ENCODE results near the gene EPS15.

Gene EPS15

DNA sequence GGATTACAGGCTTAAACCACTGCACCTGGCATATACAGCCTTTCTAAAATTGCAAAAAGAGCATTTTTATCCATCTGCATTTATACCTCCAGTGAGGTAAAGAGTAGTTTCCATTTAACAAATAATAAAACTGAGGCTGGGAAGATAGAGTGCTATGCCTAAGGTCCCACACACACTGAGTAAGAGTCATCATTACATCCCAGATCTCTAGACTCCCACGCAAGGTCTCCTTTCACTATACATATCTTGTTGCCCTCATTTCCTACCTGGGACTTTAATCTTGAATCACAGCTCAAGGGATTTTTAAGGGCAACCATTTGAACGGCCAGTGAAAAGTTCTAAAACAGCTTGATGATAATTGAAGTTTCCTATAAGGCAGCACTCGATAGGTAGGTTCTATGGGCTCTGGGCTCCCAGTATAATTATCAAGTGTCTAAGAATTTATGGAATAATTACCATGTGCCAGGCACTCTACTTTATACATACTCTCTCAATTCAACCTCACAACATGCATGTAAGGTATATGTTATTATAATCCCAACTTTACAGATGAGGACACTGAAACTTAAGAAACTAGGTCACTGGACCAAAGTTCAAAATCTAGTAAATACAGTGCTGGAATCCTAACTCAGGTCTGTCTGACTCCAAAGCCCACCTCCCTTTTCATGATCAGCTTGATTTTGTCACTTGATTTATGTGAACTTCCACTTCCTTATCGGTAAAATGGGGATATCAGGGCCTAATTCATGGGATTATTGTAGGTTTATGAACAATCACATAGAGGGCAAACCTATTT lies 23.3 kb upstream of the EPS15 start:
- TF ChIP-seq, protein P1, sequence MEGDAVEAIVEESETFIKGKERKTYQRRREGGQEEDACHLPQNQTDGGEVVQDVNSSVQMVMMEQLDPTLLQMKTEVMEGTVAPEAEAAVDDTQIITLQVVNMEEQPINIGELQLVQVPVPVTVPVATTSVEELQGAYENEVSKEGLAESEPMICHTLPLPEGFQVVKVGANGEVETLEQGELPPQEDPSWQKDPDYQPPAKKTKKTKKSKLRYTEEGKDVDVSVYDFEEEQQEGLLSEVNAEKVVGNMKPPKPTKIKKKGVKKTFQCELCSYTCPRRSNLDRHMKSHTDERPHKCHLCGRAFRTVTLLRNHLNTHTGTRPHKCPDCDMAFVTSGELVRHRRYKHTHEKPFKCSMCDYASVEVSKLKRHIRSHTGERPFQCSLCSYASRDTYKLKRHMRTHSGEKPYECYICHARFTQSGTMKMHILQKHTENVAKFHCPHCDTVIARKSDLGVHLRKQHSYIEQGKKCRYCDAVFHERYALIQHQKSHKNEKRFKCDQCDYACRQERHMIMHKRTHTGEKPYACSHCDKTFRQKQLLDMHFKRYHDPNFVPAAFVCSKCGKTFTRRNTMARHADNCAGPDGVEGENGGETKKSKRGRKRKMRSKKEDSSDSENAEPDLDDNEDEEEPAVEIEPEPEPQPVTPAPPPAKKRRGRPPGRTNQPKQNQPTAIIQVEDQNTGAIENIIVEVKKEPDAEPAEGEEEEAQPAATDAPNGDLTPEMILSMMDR (IDR thresholded peaks at IDR 0.05; ENCODE audit: low read depth, low read length), result no peak
- Histone ChIP-seq H3K27me3 (ENCODE audit: insufficient read depth, low read depth, severe bottlenecking) (no peaks in the 10 kb centered on the region), H3K4me3 (ENCODE audit: low read depth, low read length) (no peak overlapping the region), H3K9me3 (ENCODE audit: severe bottlenecking) (no peaks in the 10 kb centered on the region), H3K36me3 (no peaks in the 10 kb centered on the region), H3K27ac (no peak overlapping the region)
- DNase-seq, result no peak

DNA sequence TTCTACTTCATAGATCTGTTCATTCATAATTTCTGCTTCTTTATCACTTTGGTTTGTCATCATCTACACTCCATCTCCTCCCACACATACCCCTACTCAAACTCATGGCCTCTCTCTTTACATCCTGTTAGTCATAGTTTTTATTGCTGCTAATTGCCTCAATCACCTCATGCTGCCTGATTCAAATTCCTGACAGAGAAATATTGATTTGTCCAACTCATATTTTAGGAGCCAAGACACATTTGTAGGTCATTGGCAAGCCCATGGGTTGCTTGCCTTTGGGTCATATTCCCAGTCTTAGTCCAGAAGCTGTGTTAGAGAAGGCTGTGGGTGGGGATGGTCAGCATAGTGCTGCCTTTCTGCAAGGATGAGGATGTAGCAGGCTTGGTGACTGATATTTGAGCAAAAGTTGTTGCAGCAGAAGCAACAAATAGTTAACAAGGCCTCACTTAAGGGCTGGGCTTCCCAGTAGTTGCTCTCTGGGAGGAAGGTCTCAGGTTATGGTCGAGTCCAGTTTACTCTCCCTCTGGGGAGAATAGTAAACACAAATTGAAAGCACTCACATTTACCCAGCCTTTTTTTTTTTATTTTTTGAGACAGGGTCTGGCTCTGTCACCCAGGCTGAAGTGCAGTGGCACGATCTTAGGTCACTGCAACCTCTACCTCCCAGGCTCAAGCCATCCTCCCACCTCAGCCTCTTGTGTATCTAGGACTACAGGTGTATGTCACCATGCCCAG lies 22.4 kb upstream of the EPS15 start:
- Histone ChIP-seq H3K36me3 (no peaks in the 10 kb centered on the region), H3K27me3 (ENCODE audit: insufficient read depth, low read depth, severe bottlenecking) (no peaks in the 10 kb centered on the region), H3K4me3 (ENCODE audit: low read depth, low read length) (no peak overlapping the region), H3K27ac (no peak overlapping the region), H3K9me3 (ENCODE audit: severe bottlenecking) (no peaks in the 10 kb centered on the region)
- DNase-seq, result no peak
- TF ChIP-seq, protein P1 (IDR thresholded peaks at IDR 0.05; ENCODE audit: low read depth, low read length), result no peak

DNA sequence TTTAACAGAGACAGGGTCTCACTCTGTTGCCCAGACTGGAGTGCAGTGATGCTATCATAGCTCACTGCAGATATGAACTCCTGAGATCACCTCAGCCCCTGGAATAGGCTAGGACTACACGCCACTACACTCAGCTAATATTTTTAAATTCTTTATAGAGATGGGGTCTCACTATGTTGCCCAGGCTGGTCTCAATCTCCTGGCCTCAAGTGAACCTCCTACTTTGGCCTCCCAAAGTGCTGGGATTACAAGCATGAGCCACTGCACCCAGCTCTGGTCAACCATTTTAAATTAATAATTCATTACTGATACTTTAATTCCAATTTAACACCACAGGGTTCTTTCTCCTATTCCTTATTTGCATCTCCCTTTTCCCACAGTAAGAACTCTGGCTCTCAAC lies 18.5 kb upstream of the EPS15 start:
- Histone ChIP-seq H3K4me3 (ENCODE audit: low read depth, low read length) (no peak overlapping the region), H3K27ac (no peak overlapping the region), H3K36me3 (no peaks in the 10 kb centered on the region), H3K27me3 (ENCODE audit: insufficient read depth, low read depth, severe bottlenecking) (no peaks in the 10 kb centered on the region), H3K9me3 (ENCODE audit: severe bottlenecking) (no peaks in the 10 kb centered on the region)
- TF ChIP-seq, protein P1 (IDR thresholded peaks at IDR 0.05; ENCODE audit: low read depth, low read length), result no peak
- no peak for DNase-seq

DNA sequence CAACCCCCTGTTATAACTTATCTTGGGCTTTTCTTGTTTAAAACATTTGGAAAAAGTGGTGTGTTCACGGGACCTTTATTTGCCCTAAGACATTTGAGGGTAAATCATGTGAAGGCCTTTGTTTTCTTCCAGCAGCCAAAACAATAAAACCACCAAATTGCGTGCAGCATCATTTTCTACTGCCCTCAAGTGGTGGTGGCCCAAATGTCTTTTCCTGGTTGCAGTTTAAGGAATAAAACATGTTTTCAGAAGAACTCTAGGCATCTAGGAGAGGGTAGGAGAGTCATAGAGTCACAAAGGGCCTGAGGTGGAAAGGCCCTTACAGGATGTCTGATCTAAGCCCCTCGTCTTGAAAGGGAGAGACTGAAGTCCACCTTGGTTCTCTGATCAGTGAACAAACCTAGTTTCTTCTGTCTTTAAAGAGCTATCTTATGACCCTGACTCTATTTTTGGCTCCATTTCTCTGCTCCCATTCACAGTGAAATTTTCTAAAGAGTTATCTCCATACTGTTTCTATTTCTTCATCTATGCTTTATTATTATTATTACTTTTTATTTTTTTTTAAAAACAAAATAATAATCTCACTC lies 16.0 kb upstream of the EPS15 start:
- TF ChIP-seq, protein P1 (IDR thresholded peaks at IDR 0.05; ENCODE audit: low read depth, low read length), result peak; percentile 54
- Histone ChIP-seq H3K36me3 (no peaks in the 10 kb centered on the region), H3K27ac (no peak overlapping the region), H3K27me3 (ENCODE audit: insufficient read depth, low read depth, severe bottlenecking) (no peaks in the 10 kb centered on the region), H3K4me3 (ENCODE audit: low read depth, low read length) (no peak overlapping the region), H3K9me3 (ENCODE audit: severe bottlenecking) (no peaks in the 10 kb centered on the region)
- peak; percentile 44 for DNase-seq

DNA sequence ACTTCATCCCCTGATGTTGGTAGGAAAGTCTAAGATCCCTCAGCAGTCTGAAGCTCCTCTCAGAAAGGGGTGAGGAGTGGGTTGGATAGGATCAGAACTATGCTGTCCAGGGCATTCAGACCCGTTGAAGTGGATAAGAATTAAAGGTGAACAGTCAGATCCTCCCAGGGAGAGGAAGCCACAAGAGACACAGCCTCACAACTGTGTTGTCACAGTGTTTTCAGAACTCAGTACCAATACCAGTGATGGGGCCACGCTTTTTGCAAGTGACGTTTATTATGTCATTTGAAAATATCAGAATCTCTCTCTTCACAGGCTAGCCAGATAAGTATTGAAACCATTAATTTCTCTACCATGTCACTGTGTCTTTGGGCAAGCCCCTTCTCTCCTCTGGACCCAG lies 15.4 kb upstream of the EPS15 start:
- no peaks in the 10 kb centered on the region for H3K36me3 ChIP-seq

More for the DNA sequence above, 15.4 kb upstream of the EPS15 start:
- Histone ChIP-seq H3K27me3 (ENCODE audit: insufficient read depth, low read depth, severe bottlenecking) (no peaks in the 10 kb centered on the region), H3K9me3 (ENCODE audit: severe bottlenecking) (no peaks in the 10 kb centered on the region), H3K27ac (no peak overlapping the region; the same call in 1 of the 2 replicates), H3K4me3 (ENCODE audit: low read depth, low read length) (no peak overlapping the region)
- TF ChIP-seq, protein P1 (IDR thresholded peaks at IDR 0.05; ENCODE audit: low read depth, low read length), result no peak
- DNase-seq, result no peak

All from WERI-Rb-1 (cell line).